ENCODE measurements around the gene FAM89B.

Gene FAM89B

GRCh38 chr11:65569973-65570918, 2.1 kb upstream of the FAM89B start, which contains the start of gene ZNRD2:
ZNRD2 (plus strand) TSS chr11:65570477; CDS start chr11:65570492, 15 bp downstream.
- in situ Hi-C loops (cut with HindIII; ENCODE audit: low pct_ligation_motif_present, low sequenced_read_pairs), result no loop called here
- Histone ChIP-seq H3K36me3 (replicated peaks) (peaks cover 3% of the 10 kb centered on the region), H3K27me3 (replicated peaks) (no peaks in the 10 kb centered on the region), H3K4me3 (ENCODE audit: low read depth, low read length) (peak within 1 kb of the TSS; percentile 96), H3K27ac (peak within 1 kb of the TSS; percentile 71)
- peak; percentile 98 for DNase-seq
- TF ChIP-seq CTCF (IDR thresholded peaks at IDR 0.05; ENCODE audit: low read depth, low read length, missing control alignments), result peak; percentile 60

GRCh38 chr11:65571420-65571819, 918 bp upstream of the FAM89B start:
- Histone ChIP-seq H3K27me3 (replicated peaks) (no peaks in the 10 kb centered on the region), H3K27ac (no peak overlapping the region), H3K4me3 (ENCODE audit: low read depth, low read length) (peak overlapping the region; percentile 96), H3K36me3 (replicated peaks) (peaks cover 3% of the 10 kb centered on the region)
- no peak for TF ChIP-seq CTCF (IDR thresholded peaks at IDR 0.05; ENCODE audit: low read depth, low read length, missing control alignments)
- in situ Hi-C loops (cut with HindIII; ENCODE audit: low pct_ligation_motif_present, low sequenced_read_pairs), result no loop called here
- no peak for DNase-seq

GRCh38 chr11:65571940-65572339, 398 bp upstream of the FAM89B start:
- DNase-seq, result no peak
- peak overlapping the region; percentile 73 for H3K4me3 ChIP-seq (ENCODE audit: low read depth, low read length)
- peak; percentile 69 for TF ChIP-seq CTCF (IDR thresholded peaks at IDR 0.05; ENCODE audit: low read depth, low read length, missing control alignments)
- H3K27ac ChIP-seq, result no peak overlapping the region
- H3K36me3 ChIP-seq (replicated peaks), result peaks cover 3% of the 10 kb centered on the region
- in situ Hi-C loops (cut with HindIII; ENCODE audit: low pct_ligation_motif_present, low sequenced_read_pairs), result no loop called here
- H3K27me3 ChIP-seq (replicated peaks), result no peaks in the 10 kb centered on the region

- in situ Hi-C loops (cut with HindIII; ENCODE audit: low pct_ligation_motif_present, low sequenced_read_pairs), result no loop called here
- no peak for TF ChIP-seq CTCF (IDR thresholded peaks at IDR 0.05; ENCODE audit: low read depth, low read length, missing control alignments)
- Histone ChIP-seq H3K27ac (peak overlapping the region; percentile 12), H3K27me3 (replicated peaks) (no peaks in the 10 kb centered on the region), H3K36me3 (replicated peaks) (peaks cover 3% of the 10 kb centered on the region), H3K4me3 (ENCODE audit: low read depth, low read length) (peak overlapping the region; percentile 73)
- DNase-seq, result no peak
These were observed 1.2 kb downstream of the FAM89B start for GRCh38 chr11:65573391-65574079.

GRCh38 chr11:65574109-65574810, 1.9 kb downstream of the FAM89B start:
- DNase-seq, result peak; percentile 88
- H3K27me3 ChIP-seq (replicated peaks), result no peaks in the 10 kb centered on the region
- in situ Hi-C loops (cut with HindIII; ENCODE audit: low pct_ligation_motif_present, low sequenced_read_pairs), result no loop called here

More at GRCh38 chr11:65574109-65574810, 1.9 kb downstream of the FAM89B start:
- H3K27ac ChIP-seq, result peak overlapping the region; percentile 40
- H3K4me3 ChIP-seq (ENCODE audit: low read depth, low read length), result peak overlapping the region; percentile 73
- peaks cover 4% of the 10 kb centered on the region for H3K36me3 ChIP-seq (replicated peaks)
- TF ChIP-seq CTCF (IDR thresholded peaks at IDR 0.05; ENCODE audit: low read depth, low read length, missing control alignments), result peak; percentile 62

Data from brain microvascular endothelial cell (primary cell).